GM10248 (cell line): ENCODE measurements around the gene PRKAG3.

Source experiments
- CTCF ChIA-PET: fragments of 300-600 bp; sonication (Branson Sonifier 250); formaldehyde crosslinking; extraction: SDS; loops from one replicate; lab custom pipeline; 2021; ENCODE audit warnings: antibody characterized with exemption; lab: Yijun Ruan, JAX
- POLR2A ChIA-PET: fragments of 350-650 bp; sonication (Branson Sonifier 250); formaldehyde crosslinking; extraction: SDS; loops from one replicate; lab custom pipeline; 2020; ENCODE audit warnings: antibody characterized with exemption; lab: Yijun Ruan, JAX
- DNase-seq: peaks from one replicate; pipeline ENCODE4 v3.0.0; 2012; ENCODE audit errors: extremely low spot score
- CTCF ChIP-seq: IDR thresholded peaks from 2 replicates; pipeline ENCODE4 v1.5.1; 2012; ENCODE audit warnings: mild to moderate bottlenecking, low read depth; ENCODE audit errors: extremely low read depth, missing control alignments, control extremely low read depth

Gene PRKAG3

DNA sequence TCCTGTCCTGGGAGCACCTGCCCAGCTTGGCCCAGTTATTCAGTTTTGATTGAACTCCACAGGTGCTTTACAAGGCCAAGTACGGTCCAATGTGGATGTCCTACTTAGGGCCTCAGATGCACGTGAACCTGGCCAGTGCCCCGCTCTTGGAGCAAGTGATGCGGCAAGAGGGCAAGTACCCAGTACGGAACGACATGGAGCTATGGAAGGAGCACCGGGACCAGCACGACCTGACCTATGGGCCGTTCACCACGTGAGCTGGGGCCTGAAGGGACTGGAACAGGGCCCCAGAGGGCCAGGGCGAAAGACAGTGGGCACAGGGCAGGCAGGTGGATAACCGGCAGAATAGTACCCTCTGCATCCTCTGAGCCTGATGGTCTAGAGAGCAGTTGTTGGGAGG, 22.1 kb downstream of the PRKAG3 start:
- POLR2A ChIA-PET: no interaction called here
- TF ChIP-seq CTCF: no peak
- no peak for DNase-seq
- CTCF ChIA-PET: interaction anchor here (1.0 to 1.4 kb wide), 3 partner anchors 11 to 67 kb away, joined by 3 to 7 read pairs (median 4); no protein-coding TSS in a partner anchor

DNA sequence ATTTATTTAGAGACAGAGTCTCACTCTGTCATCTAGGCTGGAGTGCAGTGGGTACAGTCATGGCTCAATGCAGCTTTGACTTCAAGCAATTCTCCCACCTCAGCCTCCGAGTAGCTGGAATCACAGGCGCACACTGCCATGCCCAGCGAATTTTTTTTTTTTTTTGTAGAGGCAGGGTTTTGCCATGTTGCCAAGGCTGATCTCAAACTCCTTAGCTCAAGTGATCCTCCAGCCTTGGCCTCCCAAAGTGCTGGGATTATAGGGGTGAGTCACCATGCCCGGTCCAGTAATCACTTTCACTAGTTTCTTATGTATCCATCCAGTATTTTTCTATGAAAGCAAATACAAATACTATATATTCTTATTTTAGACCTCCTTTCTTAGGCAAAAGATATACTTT, 24.0 kb downstream of the PRKAG3 start:
- no peak for TF ChIP-seq CTCF
- POLR2A ChIA-PET: no interaction called here
- no peak for DNase-seq
- CTCF ChIA-PET: no interaction called here

DNA sequence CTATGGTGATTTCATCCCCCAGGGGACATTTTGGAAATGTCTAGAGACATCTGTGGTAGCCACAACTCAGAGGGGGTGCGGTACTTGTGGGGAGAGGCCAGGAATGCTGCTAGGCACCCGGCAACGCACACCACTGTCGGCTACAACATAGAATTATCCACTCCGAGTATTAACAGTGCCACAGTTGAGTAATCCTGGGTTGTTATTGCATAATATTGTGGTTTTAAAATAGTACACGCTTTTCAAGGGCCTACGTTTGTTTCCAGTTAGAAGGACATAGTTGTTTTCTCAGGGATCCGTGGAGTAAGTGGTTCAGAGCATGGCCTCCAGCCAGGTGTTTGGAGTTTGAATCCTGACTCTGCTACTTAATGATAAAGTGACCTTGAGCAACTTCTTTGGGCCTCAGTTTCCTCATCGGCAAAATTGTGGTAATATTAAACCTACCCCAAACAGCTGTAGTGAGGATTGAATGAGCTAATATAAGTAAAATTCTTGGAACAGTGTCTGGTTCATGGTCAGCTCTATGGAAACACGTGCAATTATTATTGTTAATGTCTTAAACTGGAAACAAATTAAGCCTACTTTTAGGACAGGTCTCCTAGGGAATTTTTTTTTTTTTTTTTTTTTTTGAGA, 25.1 kb downstream of the PRKAG3 start:
- DNase-seq: peak; percentile 22
- no peak for TF ChIP-seq CTCF
- POLR2A ChIA-PET: no interaction called here
- CTCF ChIA-PET: no interaction called here

DNA sequence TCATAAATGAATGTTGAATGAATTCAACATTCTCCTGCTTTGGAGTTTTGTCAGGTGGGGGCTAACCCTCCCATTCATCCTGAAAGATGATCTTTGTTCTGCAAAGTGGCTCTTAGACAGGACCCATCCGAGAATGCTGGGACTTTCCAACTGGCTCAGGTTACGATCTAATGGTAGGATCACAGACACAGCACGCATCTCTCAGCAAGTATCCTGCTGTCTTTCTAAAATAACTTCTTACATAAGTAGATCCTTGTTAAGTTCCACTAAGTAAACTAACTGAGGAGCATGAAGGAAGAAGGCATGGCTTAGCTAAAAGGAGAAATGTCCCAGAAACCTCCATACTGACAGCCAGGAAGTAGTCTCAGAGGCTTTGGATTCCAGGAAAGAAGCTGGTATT, 26.0 kb downstream of the PRKAG3 start:
- ChIA-PET CTCF (no interaction called here), POLR2A (no interaction called here)
- TF ChIP-seq CTCF: no peak
- no peak for DNase-seq

DNA sequence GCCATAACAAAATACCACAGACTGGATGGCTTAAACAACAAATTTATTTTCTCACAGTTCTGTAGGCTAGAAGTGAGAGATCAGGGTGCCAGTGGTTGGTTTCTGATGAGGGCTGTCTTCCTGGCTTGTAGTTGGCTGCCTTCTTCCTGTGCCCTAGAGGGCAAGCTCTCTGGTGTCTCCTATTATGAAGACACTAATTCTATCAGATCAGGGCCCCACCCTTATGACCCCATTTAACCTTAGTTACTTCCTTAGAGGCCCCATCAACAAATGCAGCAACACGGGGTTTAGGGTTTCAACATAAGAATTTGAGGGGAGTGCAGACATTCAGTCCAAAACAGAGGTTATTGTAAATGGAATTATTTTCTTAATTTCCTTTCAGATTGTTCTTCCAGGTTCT, 26.8 kb downstream of the PRKAG3 start:
- TF ChIP-seq CTCF: no peak
- ChIA-PET CTCF (no interaction called here), POLR2A (no interaction called here)
- DNase-seq: no peak

DNA sequence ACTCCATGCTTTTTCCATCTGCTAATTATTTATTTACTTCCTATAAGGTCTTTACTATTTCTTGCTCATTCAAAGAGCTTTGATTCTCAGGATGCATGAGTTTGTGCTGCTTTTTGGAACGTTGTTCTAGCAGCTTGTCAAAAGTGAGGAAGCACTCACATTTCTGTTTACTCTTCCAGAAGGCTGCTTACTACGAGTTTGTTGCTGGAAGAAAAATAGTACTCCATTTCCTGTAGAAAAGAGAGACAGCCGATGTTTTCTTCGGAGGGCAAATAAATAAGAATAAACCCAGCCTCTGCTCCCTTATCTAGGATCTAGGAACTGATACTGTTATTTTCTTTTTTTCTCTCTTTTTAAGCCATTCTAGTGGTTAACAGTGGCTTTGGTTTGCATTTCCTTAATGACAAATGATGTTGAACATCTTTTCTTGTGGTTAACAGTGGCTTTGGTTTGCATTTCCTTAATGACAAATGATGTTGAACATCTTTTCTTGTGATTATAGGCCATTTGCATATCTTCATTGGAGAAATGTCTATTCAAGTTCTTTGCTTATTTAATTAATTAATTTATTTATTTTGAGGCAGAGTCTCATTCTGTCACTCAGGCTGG, 29.1 kb downstream of the PRKAG3 start:
- no peak for TF ChIP-seq CTCF
- ChIA-PET POLR2A (no interaction called here), CTCF (no interaction called here)
- no peak for DNase-seq
